Measurements from ENCODE around the gene TTLL6.
A peak's percentile ranks its signal among the peaks of the same experiment; 100 is the strongest.
"Not testable (repeated sequence)": the region's sequence is repeated elsewhere in the genome, so short reads cannot be mapped to it uniquely, and the experiment has no call there.

TTLL6 gene

GRCh38 chr17:48831549-48831883, 14.5 kb upstream of the TTLL6 start:
- H3K4me3 ChIP-seq (ENCODE audit: low read length), result peak overlapping the region; percentile 94
- no peak for DNase-seq (ENCODE audit: low read depth)
- no peak for TF ChIP-seq CTCF (conservative IDR thresholded peaks at IDR 0.05; ENCODE audit: low read depth, low read length)

- peak; percentile 67 for DNase-seq (ENCODE audit: low read depth)
- TF ChIP-seq CTCF (conservative IDR thresholded peaks at IDR 0.05; ENCODE audit: low read depth, low read length), result no peak
- peak within 1 kb of the TSS; percentile 94 for H3K4me3 ChIP-seq (ENCODE audit: low read length)
These were observed 14.0 kb upstream of the TTLL6 start, which contains the start of gene CALCOCO2 for GRCh38 chr17:48830840-48831548. CALCOCO2 (plus strand) TSS chr17:48831035; CDS start chr17:48841708, 10,673 bp downstream.

- TF ChIP-seq CTCF (conservative IDR thresholded peaks at IDR 0.05; ENCODE audit: low read depth, low read length), result no peak
- no peak for DNase-seq (ENCODE audit: low read depth)
- H3K4me3 ChIP-seq (ENCODE audit: low read length), result no peak overlapping the region
These were observed 8.7 kb upstream of the TTLL6 start for GRCh38 chr17:48825446-48826381.

GRCh38 chr17:48820936-48821335, 3.9 kb upstream of the TTLL6 start:
- not testable (repeated sequence) for DNase-seq (ENCODE audit: low read depth); H3K4me3 ChIP-seq (ENCODE audit: low read length)

- TF ChIP-seq CTCF (conservative IDR thresholded peaks at IDR 0.05; ENCODE audit: low read depth, low read length), result no peak
- no peak overlapping the region for H3K4me3 ChIP-seq (ENCODE audit: low read length)
- no peak for DNase-seq (ENCODE audit: low read depth)
These were observed 2.4 kb upstream of the TTLL6 start for GRCh38 chr17:48819466-48819865.

GRCh38 chr17:48818361-48818841, 1.4 kb upstream of the TTLL6 start:
- DNase-seq (ENCODE audit: low read depth), result no peak
- TF ChIP-seq CTCF (conservative IDR thresholded peaks at IDR 0.05; ENCODE audit: low read depth, low read length), result no peak

GRCh38 chr17:48816438-48816773, 623 bp downstream of the TTLL6 start:
- no peak for DNase-seq (ENCODE audit: low read depth)
- TF ChIP-seq CTCF (conservative IDR thresholded peaks at IDR 0.05; ENCODE audit: low read depth, low read length), result no peak

More at GRCh38 chr17:48818361-48818841, 1.4 kb upstream of the TTLL6 start:
- no peak overlapping the region for H3K4me3 ChIP-seq (ENCODE audit: low read length)

More at GRCh38 chr17:48816438-48816773, 623 bp downstream of the TTLL6 start:
- H3K4me3 ChIP-seq (ENCODE audit: low read length), result peak overlapping the region; percentile 61

All from retinal pigment epithelial cell (primary cell).